KMS-11 (cell line): ENCODE measurements around the gene MAMDC2.

Experiments
- H2AFZ ChIP-seq: fragments of 200-600 bp; sonication (generic); 2 replicates; pipeline ENCODE4 v1.6.1; 2016; ENCODE audit warnings: antibody characterized with exemption, mixed run types, low read depth
- H3K27ac ChIP-seq: fragments of 200-600 bp; sonication (generic); 2 replicates; pipeline ENCODE4 v1.6.1; 2016; ENCODE audit warnings: mild to moderate bottlenecking, mixed run types
- H3K27me3 ChIP-seq: fragments of 200-600 bp; sonication (generic); 2 replicates; pipeline ENCODE4 v1.6.1; 2017; ENCODE audit warnings: mild to moderate bottlenecking, low read depth, mixed run types, moderate library complexity; ENCODE audit not compliant: insufficient read depth
- H3K36me3 ChIP-seq: fragments of 200-600 bp; sonication (generic); 2 replicates; pipeline ENCODE4 v1.6.1; 2017; ENCODE audit warnings: mild to moderate bottlenecking, mixed run types; ENCODE audit not compliant: insufficient read depth
- H3K4me1 ChIP-seq: fragments of 200-600 bp; sonication (generic); 2 replicates; pipeline ENCODE4 v1.6.1; 2016; ENCODE audit warnings: mild to moderate bottlenecking, low read depth, mixed run types; ENCODE audit not compliant: poor library complexity, severe bottlenecking
- H3K4me2 ChIP-seq: fragments of 200-600 bp; sonication (generic); 2 replicates; pipeline ENCODE4 v1.7.0; 2016; ENCODE audit warnings: mild to moderate bottlenecking, mixed run types
- H3K4me3 ChIP-seq: fragments of 200-600 bp; sonication (generic); IDR thresholded peaks from 2 replicates; pipeline ENCODE4 v1.6.1; 2017; ENCODE audit warnings: low read depth, low read length, mixed read lengths; ENCODE audit not compliant: insufficient read depth
- H3K79me2 ChIP-seq: fragments of 200-600 bp; sonication (generic); 2 replicates; pipeline ENCODE4 v1.6.1; 2016; ENCODE audit warnings: low read depth, mixed run types; ENCODE audit not compliant: insufficient read depth
- H3K9ac ChIP-seq: fragments of 200-600 bp; sonication (generic); 2 replicates; pipeline ENCODE4 v1.6.1; 2016; ENCODE audit warnings: mild to moderate bottlenecking, mixed run types
- H4K20me1 ChIP-seq: fragments of 200-600 bp; sonication (generic); 2 replicates; pipeline ENCODE4 v1.6.1; 2016; ENCODE audit warnings: mild to moderate bottlenecking, mixed run types; ENCODE audit not compliant: insufficient read depth
- TF ChIP-seq, protein P1 (sequence below): fragments of 200-600 bp; sonication (generic); conservative IDR thresholded peaks from 2 replicates; pipeline ENCODE4 v1.6.1; 2017; ENCODE audit warnings: low read depth, mild to moderate bottlenecking, antibody characterized with exemption, low read length, moderate library complexity, mixed read lengths

Gene MAMDC2

GRCh38 chr9:70170151-70170790 lies 126.6 kb downstream of the MAMDC2 start:
- Histone ChIP-seq H2AFZ (no peak overlapping the region), H3K4me3 (no peak overlapping the region), H3K4me1 (no peaks in the 10 kb centered on the region), H3K9ac (no peak overlapping the region), H3K27me3 (no peaks in the 10 kb centered on the region), H3K4me2 (no peak overlapping the region), H4K20me1 (no peaks in the 10 kb centered on the region), H3K79me2 (no peaks in the 10 kb centered on the region), H3K27ac (no peak overlapping the region), H3K36me3 (no peaks in the 10 kb centered on the region)
- TF ChIP-seq, protein P1, sequence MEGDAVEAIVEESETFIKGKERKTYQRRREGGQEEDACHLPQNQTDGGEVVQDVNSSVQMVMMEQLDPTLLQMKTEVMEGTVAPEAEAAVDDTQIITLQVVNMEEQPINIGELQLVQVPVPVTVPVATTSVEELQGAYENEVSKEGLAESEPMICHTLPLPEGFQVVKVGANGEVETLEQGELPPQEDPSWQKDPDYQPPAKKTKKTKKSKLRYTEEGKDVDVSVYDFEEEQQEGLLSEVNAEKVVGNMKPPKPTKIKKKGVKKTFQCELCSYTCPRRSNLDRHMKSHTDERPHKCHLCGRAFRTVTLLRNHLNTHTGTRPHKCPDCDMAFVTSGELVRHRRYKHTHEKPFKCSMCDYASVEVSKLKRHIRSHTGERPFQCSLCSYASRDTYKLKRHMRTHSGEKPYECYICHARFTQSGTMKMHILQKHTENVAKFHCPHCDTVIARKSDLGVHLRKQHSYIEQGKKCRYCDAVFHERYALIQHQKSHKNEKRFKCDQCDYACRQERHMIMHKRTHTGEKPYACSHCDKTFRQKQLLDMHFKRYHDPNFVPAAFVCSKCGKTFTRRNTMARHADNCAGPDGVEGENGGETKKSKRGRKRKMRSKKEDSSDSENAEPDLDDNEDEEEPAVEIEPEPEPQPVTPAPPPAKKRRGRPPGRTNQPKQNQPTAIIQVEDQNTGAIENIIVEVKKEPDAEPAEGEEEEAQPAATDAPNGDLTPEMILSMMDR, result no peak

GRCh38 chr9:70172532-70172931 lies 128.9 kb downstream of the MAMDC2 start:
- Histone ChIP-seq H2AFZ (no peak overlapping the region), H3K36me3 (no peaks in the 10 kb centered on the region), H3K9ac (no peak overlapping the region), H3K27ac (no peak overlapping the region), H3K27me3 (no peaks in the 10 kb centered on the region), H3K4me3 (no peak overlapping the region), H3K79me2 (no peaks in the 10 kb centered on the region), H3K4me2 (no peak overlapping the region), H4K20me1 (no peaks in the 10 kb centered on the region), H3K4me1 (no peaks in the 10 kb centered on the region)
- TF ChIP-seq, protein P1, result no peak

GRCh38 chr9:70177121-70177520 lies 133.5 kb downstream of the MAMDC2 start:
- TF ChIP-seq, protein P1, result no peak
- no peaks in the 10 kb centered on the region for H3K27me3 ChIP-seq
- no peak overlapping the region for H3K4me2 ChIP-seq
- no peaks in the 10 kb centered on the region for H3K4me1 ChIP-seq
- no peaks in the 10 kb centered on the region for H4K20me1 ChIP-seq
- no peak overlapping the region for H3K9ac ChIP-seq
- H3K79me2 ChIP-seq, result no peaks in the 10 kb centered on the region
- H3K27ac ChIP-seq, result no peak overlapping the region
- H2AFZ ChIP-seq, result no peak overlapping the region
- H3K4me3 ChIP-seq, result no peak overlapping the region
- H3K36me3 ChIP-seq, result no peaks in the 10 kb centered on the region

GRCh38 chr9:70192707-70193106 lies 149.1 kb downstream of the MAMDC2 start:
- Histone ChIP-seq H3K9ac (no peak overlapping the region), H2AFZ (no peak overlapping the region), H3K4me2 (no peak overlapping the region), H3K4me3 (no peak overlapping the region), H3K27ac (no peak overlapping the region), H3K4me1 (no peaks in the 10 kb centered on the region), H3K36me3 (no peaks in the 10 kb centered on the region), H3K79me2 (no peaks in the 10 kb centered on the region), H4K20me1 (no peaks in the 10 kb centered on the region), H3K27me3 (no peaks in the 10 kb centered on the region)
- TF ChIP-seq, protein P1, result no peak
